ENCODE data around the gene CDC42BPA. TPM values are rescaled to one million over a fixed set of nuclear protein-coding genes. Genes with fewer than 3 reads are reported as not detected.

Gene CDC42BPA
- total and polyA plus RNA-seq, 2 donors (not counting 3 experiments of a cell fraction or from before 2014, with no cell fraction given), result 26.1 to 92.6 TPM

GRCh38 chr1:226981838-226982237, 336.5 kb downstream of the CDC42BPA start:
- Histone ChIP-seq H3K4me3 (replicated peaks in 1 of 3; ENCODE audit: insufficient read depth in 1 of 3, low read depth in 1 of 3, low read length in 3 of 3) (no peak overlapping the region), H3K4me1 (ENCODE audit: control insufficient read depth, extremely low read depth, insufficient read depth, low read length) (no peaks in the 10 kb centered on the region), H3K36me3 (ENCODE audit: control insufficient read depth in 2 of 2, extremely low read depth in 1 of 2, insufficient read depth in 2 of 2, low read length in 2 of 2) (peaks cover 0 to 5% of the 10 kb centered on the region in 2 experiments), H3K79me2 (ENCODE audit: control insufficient read depth, insufficient read depth, low read length) (no peaks in the 10 kb centered on the region), H3K9me1 (replicated peaks; ENCODE audit: control insufficient read depth, extremely low read depth, insufficient read depth, low read length) (no peaks in the 10 kb centered on the region), H4K20me1 (replicated peaks; ENCODE audit: control insufficient read depth, extremely low read depth, insufficient read depth, low read length) (no peaks in the 10 kb centered on the region), H3K9me3 (replicated peaks; ENCODE audit: control insufficient read depth, insufficient read depth, low read length) (no peaks in the 10 kb centered on the region), H3K9ac (replicated peaks; ENCODE audit: extremely low read depth, insufficient read depth, low read length) (no peak overlapping the region), H3K4me2 (ENCODE audit: insufficient read depth, low read length) (no peak overlapping the region), H2AFZ (ENCODE audit: low read depth, low read length) (no peak overlapping the region), H3K27ac (ENCODE audit: insufficient read depth, low read depth, low read length) (no peak overlapping the region), H3K27me3 (ENCODE audit: control insufficient read depth in 2 of 2, insufficient read depth in 2 of 2, low read length in 2 of 2) (no peaks in the 10 kb centered on the region)
- dilution Hi-C loops (cut with MboI; ENCODE audit: extremely low pct_ligation_motif_present, low sequenced_read_pairs), result no loop called here
- intact Hi-C loops (cut with micrococcal nuclease), result loop anchor here (5.0 kb wide), 2 partner anchors 350 to 455 kb away; no protein-coding TSS in a partner anchor
- ChIA-PET POLR2A (no interaction called here), CTCF (no interaction called here)
- FAIRE-seq (no peak), DNase-seq (ENCODE audit: low read depth, low spot score) (no peak)
- TF ChIP-seq FOS (IDR thresholded peaks at IDR 0.05; ENCODE audit: borderline replicate concordance, insufficient read depth, low read length) (no peak), POLR2AphosphoS5 (IDR thresholded peaks at IDR 0.05; ENCODE audit: insufficient read depth, low read depth, low read length) (no peak)
- TF ChIP-seq, protein P1, sequence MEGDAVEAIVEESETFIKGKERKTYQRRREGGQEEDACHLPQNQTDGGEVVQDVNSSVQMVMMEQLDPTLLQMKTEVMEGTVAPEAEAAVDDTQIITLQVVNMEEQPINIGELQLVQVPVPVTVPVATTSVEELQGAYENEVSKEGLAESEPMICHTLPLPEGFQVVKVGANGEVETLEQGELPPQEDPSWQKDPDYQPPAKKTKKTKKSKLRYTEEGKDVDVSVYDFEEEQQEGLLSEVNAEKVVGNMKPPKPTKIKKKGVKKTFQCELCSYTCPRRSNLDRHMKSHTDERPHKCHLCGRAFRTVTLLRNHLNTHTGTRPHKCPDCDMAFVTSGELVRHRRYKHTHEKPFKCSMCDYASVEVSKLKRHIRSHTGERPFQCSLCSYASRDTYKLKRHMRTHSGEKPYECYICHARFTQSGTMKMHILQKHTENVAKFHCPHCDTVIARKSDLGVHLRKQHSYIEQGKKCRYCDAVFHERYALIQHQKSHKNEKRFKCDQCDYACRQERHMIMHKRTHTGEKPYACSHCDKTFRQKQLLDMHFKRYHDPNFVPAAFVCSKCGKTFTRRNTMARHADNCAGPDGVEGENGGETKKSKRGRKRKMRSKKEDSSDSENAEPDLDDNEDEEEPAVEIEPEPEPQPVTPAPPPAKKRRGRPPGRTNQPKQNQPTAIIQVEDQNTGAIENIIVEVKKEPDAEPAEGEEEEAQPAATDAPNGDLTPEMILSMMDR (IDR thresholded peaks at IDR 0.05; ENCODE audit: extremely low read depth in 1 of 2, insufficient read depth in 1 of 2, low read depth in 1 of 2, low read length in 2 of 2), result no peak
- no TSS peak for BruUV-seq (replicated peaks)

DNA sequence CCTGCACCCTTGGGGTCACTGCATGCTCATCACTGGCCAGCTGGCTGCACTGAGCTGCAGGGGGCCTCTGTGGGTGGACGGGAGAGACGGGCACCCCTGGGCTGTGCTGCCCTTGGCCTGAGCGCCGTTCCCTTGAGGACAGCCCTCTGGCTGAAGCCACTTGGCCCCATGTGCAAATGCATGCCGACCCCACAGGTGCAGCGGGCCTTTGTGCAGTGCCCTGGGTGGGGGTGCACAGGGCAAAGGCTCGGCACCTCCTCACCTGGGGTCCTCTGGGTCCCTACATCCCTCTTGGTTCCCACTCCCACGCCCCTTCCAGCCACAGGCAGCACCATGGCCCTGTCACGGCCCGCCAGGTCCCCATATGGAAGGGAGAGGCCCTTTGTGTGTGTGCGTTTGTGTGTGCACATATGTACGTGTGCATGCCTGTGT, 336.9 kb downstream of the CDC42BPA start:
- H3K27ac ChIP-seq (ENCODE audit: insufficient read depth, low read depth, low read length), result no peak overlapping the region
- POLR2A ChIA-PET, result no interaction called here
- TF ChIP-seq EZH2 (IDR thresholded peaks at IDR 0.05; ENCODE audit: borderline replicate concordance, low read depth, low read length, severe bottlenecking) (no peak), JUN (IDR thresholded peaks at IDR 0.05; ENCODE audit: borderline replicate concordance, insufficient read depth, insufficient read length, low read depth) (no peak), MYC (IDR thresholded peaks at IDR 0.05; ENCODE audit: low read depth, low read length) (no peak), FOS (IDR thresholded peaks at IDR 0.05; ENCODE audit: borderline replicate concordance, insufficient read depth, low read length) (no peak), POLR2AphosphoS5 (IDR thresholded peaks at IDR 0.05; ENCODE audit: insufficient read depth, low read depth, low read length) (no peak), POLR2A (IDR thresholded peaks at IDR 0.05; ENCODE audit: low read depth, low read length) (no peak), GATA2 (IDR thresholded peaks at IDR 0.05; ENCODE audit: insufficient read depth, insufficient read length, low read depth, low read length) (no peak)
- TF ChIP-seq, protein P1 (IDR thresholded peaks at IDR 0.05; ENCODE audit: extremely low read depth in 1 of 2, insufficient read depth in 1 of 2, low read depth in 1 of 2, low read length in 2 of 2), result no peak
- TF ChIP-seq, protein P2, sequence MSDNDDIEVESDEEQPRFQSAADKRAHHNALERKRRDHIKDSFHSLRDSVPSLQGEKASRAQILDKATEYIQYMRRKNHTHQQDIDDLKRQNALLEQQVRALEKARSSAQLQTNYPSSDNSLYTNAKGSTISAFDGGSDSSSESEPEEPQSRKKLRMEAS (IDR thresholded peaks at IDR 0.05; ENCODE audit: insufficient read depth, insufficient read length), result no peak
- H3K27me3 ChIP-seq (ENCODE audit: control insufficient read depth in 2 of 2, insufficient read depth in 2 of 2, low read length in 2 of 2), result no peaks in the 10 kb centered on the region
- DNase-seq (ENCODE audit: low read depth, low spot score), result no peak
- no peak for FAIRE-seq
- dilution Hi-C loops (cut with MboI; ENCODE audit: extremely low pct_ligation_motif_present, low sequenced_read_pairs) (no loop called here), intact Hi-C loops (cut with micrococcal nuclease) (loop anchor here (5.0 kb wide), 2 partner anchors 349 to 456 kb away; no protein-coding TSS in a partner anchor)
- no peaks in the 10 kb centered on the region for H3K79me2 ChIP-seq (ENCODE audit: control insufficient read depth, insufficient read depth, low read length)
- CTCF ChIA-PET, result no interaction called here
- no TSS peak for BruUV-seq (replicated peaks)
- H2AFZ ChIP-seq (ENCODE audit: low read depth, low read length), result no peak overlapping the region
- no peaks in the 10 kb centered on the region for H3K4me1 ChIP-seq (ENCODE audit: control insufficient read depth, extremely low read depth, insufficient read depth, low read length)
- no peaks in the 10 kb centered on the region for H4K20me1 ChIP-seq (replicated peaks; ENCODE audit: control insufficient read depth, extremely low read depth, insufficient read depth, low read length)
- H3K9me3 ChIP-seq (replicated peaks; ENCODE audit: control insufficient read depth, insufficient read depth, low read length), result no peaks in the 10 kb centered on the region
- no peak overlapping the region for H3K4me3 ChIP-seq (replicated peaks in 1 of 3; ENCODE audit: insufficient read depth in 1 of 3, low read depth in 1 of 3, low read length in 3 of 3)
- H3K4me2 ChIP-seq (ENCODE audit: insufficient read depth, low read length), result no peak overlapping the region
- H3K9ac ChIP-seq (replicated peaks; ENCODE audit: extremely low read depth, insufficient read depth, low read length), result no peak overlapping the region
- H3K36me3 ChIP-seq (ENCODE audit: control insufficient read depth in 2 of 2, extremely low read depth in 1 of 2, insufficient read depth in 2 of 2, low read length in 2 of 2), result peaks cover 0 to 2% of the 10 kb centered on the region in 2 experiments
- H3K9me1 ChIP-seq (replicated peaks; ENCODE audit: control insufficient read depth, extremely low read depth, insufficient read depth, low read length), result no peaks in the 10 kb centered on the region

Measured in endothelial cell of umbilical vein (primary cell).